ENCODE measurements around the gene FRS3.

FRS3 gene

GRCh38 chr6:41728073-41728936 is 51.4 kb downstream of the FRS3 start:
- DNase-seq (ENCODE audit: low spot score): no peak

DNA sequence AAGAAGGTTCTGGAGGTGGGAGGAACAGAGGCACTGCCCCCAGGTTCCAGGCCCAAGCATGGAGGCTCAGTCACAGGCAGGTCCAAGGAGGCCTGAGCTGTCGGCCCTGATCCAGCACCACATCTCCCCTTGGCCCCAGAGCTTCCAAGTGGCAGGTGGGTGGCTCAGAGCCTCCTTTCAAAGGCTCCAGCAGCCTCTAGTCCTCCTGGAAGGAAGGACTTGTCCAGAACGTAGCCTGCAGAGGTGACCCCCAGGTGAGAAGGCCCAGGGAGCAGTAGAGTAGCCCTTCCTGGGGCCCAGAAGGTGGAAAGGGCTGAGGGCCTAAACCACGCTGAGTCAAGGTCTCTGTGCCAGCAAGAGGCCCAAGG is 52.0 kb downstream of the FRS3 start:
- DNase-seq (ENCODE audit: low spot score): no peak

DNA sequence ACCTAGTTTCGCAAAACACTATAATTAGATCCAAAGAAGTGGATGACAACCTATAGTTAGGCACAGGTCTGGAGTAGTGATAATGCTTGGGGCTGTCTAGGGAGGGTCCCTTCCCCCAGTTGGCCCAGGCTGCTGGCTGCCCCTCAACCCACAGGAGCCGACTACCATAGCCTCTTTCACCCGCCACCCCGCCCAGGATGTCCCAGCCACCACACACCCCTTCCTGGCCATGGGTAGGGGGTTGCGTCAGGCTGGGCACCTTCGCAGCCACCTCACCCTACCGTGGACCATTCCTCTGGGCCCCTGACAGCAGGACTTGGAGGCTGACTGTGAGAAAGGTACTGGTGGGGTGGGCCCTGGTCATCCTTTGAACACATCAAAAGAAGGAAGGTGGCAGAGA is 52.8 kb downstream of the FRS3 start:
- DNase-seq (ENCODE audit: low spot score): no peak

DNA sequence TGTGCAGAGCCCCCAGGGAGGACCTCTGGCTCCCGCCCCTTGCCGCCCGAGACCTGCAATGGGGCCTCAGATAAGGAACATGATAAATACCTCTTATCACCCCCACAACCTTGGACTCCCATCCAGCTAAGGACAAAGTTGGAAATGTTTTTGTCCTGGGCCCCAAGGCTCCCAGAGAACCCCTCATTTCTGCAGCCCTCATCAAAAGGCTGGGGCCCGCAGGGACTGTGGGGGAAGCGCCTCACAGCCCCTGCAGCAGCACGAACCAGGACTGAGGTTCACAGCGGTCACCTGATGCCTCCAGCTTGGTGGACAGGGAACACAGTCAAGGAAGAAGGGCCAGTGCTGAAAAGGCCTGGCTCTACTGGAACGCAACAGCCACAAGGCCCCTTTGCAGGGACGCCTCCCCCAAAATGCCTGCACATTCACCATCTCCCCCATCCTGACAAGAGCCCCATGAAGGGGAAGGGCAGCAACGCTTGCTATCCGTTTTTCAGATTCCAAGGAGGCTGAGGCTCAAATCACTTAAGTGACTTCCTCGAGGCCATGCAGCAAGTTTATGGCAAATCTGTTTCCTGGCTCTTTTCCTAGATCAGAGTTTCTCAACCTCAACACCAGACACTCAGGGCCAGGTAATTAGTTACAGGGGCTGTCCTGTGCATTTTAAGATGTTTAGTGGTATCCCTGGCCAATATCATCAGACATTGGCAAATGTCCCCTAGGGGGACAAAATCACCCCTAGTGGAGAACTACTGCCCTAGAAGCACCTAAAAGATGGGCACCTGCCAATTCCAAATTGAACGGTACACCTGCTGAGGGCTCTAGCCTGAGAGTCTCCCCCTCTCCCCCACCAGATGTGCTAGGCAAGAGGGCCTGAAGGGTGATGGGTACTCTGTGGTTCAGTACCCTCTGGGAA is 54.9 kb downstream of the FRS3 start:
- DNase-seq (ENCODE audit: low spot score): no peak

- DNase-seq (ENCODE audit: low spot score): no peak
These were observed 55.5 kb downstream of the FRS3 start for GRCh38 chr6:41724228-41724580.

- no peak for DNase-seq (ENCODE audit: low spot score)
These were observed 56.0 kb downstream of the FRS3 start for GRCh38 chr6:41723530-41724227.

DNA sequence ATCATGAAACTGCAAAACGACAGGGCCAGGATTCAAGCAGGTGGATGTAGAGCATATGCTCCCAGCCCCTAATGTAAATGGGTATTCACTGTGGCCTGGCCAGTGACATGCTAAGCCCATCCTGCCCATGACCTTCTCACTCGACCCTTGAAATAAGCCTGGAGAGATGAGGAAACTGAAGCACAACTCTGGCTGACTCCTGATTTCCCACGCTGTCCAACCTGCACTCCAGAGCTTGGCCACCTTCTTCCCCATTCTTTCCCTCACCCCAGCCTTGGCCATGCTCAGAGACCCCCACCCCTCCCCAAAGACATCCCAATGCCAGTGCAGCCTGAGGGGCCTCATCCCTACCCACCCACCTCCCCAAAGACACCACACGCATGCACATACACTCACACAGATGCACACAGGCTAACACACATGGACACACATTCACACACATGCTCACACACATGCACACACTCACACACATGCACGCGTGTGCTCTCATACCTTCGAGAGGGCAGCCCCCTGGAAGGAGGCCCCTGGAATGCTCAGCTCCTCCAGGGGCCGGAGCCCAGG is 56.7 kb downstream of the FRS3 start:
- DNase-seq (ENCODE audit: low spot score): no peak

- no peak for DNase-seq (ENCODE audit: low spot score)
These were observed 58.3 kb downstream of the FRS3 start for GRCh38 chr6:41721414-41721813.

GRCh38 chr6:41720783-41721182 is 58.9 kb downstream of the FRS3 start:
- DNase-seq (ENCODE audit: low spot score): no peak

- DNase-seq (ENCODE audit: low spot score): no peak
These were observed 59.5 kb downstream of the FRS3 start for GRCh38 chr6:41720262-41720620.

All from CD4-positive, alpha-beta T cell treated with Interleukin-6 at 100 ng/mL for 8 hours (primary cell).